Fibroblast of the aortic adventitia (primary cell): ENCODE data around the gene STAB2. TPM values are rescaled to one million over a fixed set of nuclear protein-coding genes. Genes with fewer than 3 reads are reported as not detected.

Experiments used
- DNase-seq: peaks from one replicate; pipeline ENCODE4 v3.0.0-alpha.2; 2010; ENCODE audit warnings: low read depth
- H3K4me3 ChIP-seq: 2 replicates; pipeline ENCODE4 v1.5.1; 2011; ENCODE audit warnings: low read depth, mild to moderate bottlenecking, control low read depth, low read length, moderate library complexity
- CTCF ChIP-seq: IDR thresholded peaks from 2 replicates; pipeline ENCODE4 v1.5.1; 2011; ENCODE audit warnings: mild to moderate bottlenecking, low read length, control low read depth, inconsistent platforms; ENCODE audit not compliant: insufficient read depth
- total RNA-seq: library from RNA; depleted of rRNA; stranded (reverse); fragments of >200 nt; gene quantifications from 2 replicates; pipeline ENCODE4 v1.2.3, GENCODE V29; 2012; ENCODE audit warnings: low replicate concordance

STAB2 gene
- total RNA-seq, 1 donor, result not detected

- no peak overlapping the region for H3K4me3 ChIP-seq
- no peak for DNase-seq
- no peak for TF ChIP-seq CTCF
Measured at GRCh38 chr12:103673487-103673886, 86.4 kb downstream of the STAB2 start.

GRCh38 chr12:103673891-103674375, 86.9 kb downstream of the STAB2 start:
- DNase-seq, result no peak
- H3K4me3 ChIP-seq, result no peak overlapping the region
- TF ChIP-seq CTCF, result no peak

GRCh38 chr12:103676893-103677292, 89.8 kb downstream of the STAB2 start:
- no peak for TF ChIP-seq CTCF
- no peak overlapping the region for H3K4me3 ChIP-seq
- no peak for DNase-seq

- DNase-seq, result no peak
- H3K4me3 ChIP-seq, result no peak overlapping the region
- no peak for TF ChIP-seq CTCF
Measured at GRCh38 chr12:103677341-103677740, 90.3 kb downstream of the STAB2 start.

- no peak for TF ChIP-seq CTCF
- DNase-seq, result no peak
- H3K4me3 ChIP-seq, result no peak overlapping the region
Measured at GRCh38 chr12:103677905-103678304, 90.8 kb downstream of the STAB2 start.

GRCh38 chr12:103679421-103680170, 92.5 kb downstream of the STAB2 start:
- TF ChIP-seq CTCF, result no peak
- no peak overlapping the region for H3K4me3 ChIP-seq
- no peak for DNase-seq
